GM23248 (cell line): ENCODE results near the gene EEF2K. TPM values are rescaled to one million over a fixed set of nuclear protein-coding genes. Genes with fewer than 3 reads are reported as not detected.

ENCODE experiments used
- DNase-seq: peaks from one replicate; pipeline ENCODE4 v3.0.0-alpha.2; 2015
- H2AFZ ChIP-seq: fragments of 200-600 bp; sonication (generic); 2 replicates; pipeline ENCODE4 v1.6.1; 2016; ENCODE audit warnings: antibody characterized with exemption
- H3F3A ChIP-seq: fragments of 200-600 bp; sonication (generic); 2 replicates; pipeline ENCODE4 v1.6.1; 2016; ENCODE audit warnings: mild to moderate bottlenecking, antibody characterized with exemption, mixed run types; ENCODE audit not compliant: insufficient read depth
- H3K27ac ChIP-seq: fragments of 200-600 bp; sonication (generic); 2 replicates; pipeline ENCODE4 v1.5.1; 2016; ENCODE audit warnings: mild to moderate bottlenecking
- H3K27me3 ChIP-seq: fragments of 200-600 bp; sonication (generic); replicated peaks from 2 replicates; pipeline ENCODE4 v1.6.1; 2016; ENCODE audit warnings: mild to moderate bottlenecking; ENCODE audit not compliant: insufficient read depth
- H3K36me3 ChIP-seq: fragments of 200-600 bp; sonication (generic); 2 replicates; pipeline ENCODE4 v1.6.1; 2016; ENCODE audit warnings: low read depth, mild to moderate bottlenecking
- H3K4me1 ChIP-seq: fragments of 200-600 bp; sonication (generic); 2 replicates; pipeline ENCODE4 v1.6.1; 2016; ENCODE audit warnings: mild to moderate bottlenecking; ENCODE audit not compliant: insufficient read depth
- H3K4me2 ChIP-seq: fragments of 200-600 bp; sonication (generic); one replicate; pipeline ENCODE4 v1.6.1; 2016; ENCODE audit warnings: mild to moderate bottlenecking; ENCODE audit not compliant: unreplicated experiment
- H3K4me3 ChIP-seq: fragments of 200-600 bp; sonication (generic); 2 replicates; pipeline ENCODE4 v1.5.1; 2016; ENCODE audit warnings: mild to moderate bottlenecking
- H3K79me2 ChIP-seq: fragments of 200-600 bp; sonication (generic); 2 replicates; pipeline ENCODE4 v1.6.1; 2016; ENCODE audit warnings: mild to moderate bottlenecking; ENCODE audit not compliant: insufficient read depth
- H3K9ac ChIP-seq: fragments of 200-600 bp; sonication (generic); 2 replicates; pipeline ENCODE4 v1.6.1; 2016; ENCODE audit warnings: mild to moderate bottlenecking
- H3K9me2 ChIP-seq: fragments of 200-600 bp; sonication (generic); 2 replicates; pipeline ENCODE4 v1.6.1; 2016; ENCODE audit warnings: mixed run types, mild to moderate bottlenecking, moderate library complexity; ENCODE audit not compliant: insufficient read depth
- H3K9me3 ChIP-seq: fragments of 200-600 bp; sonication (generic); one replicate; pipeline ENCODE4 v1.6.1; 2017; ENCODE audit warnings: low read depth
- H4K20me1 ChIP-seq: fragments of 200-600 bp; sonication (generic); 2 replicates; pipeline ENCODE4 v1.6.0; 2016; ENCODE audit not compliant: insufficient read depth
- EZH2 ChIP-seq: fragments of 200-600 bp; sonication (generic); IDR thresholded peaks from 2 replicates; pipeline ENCODE4 v1.6.1; 2018; ENCODE audit warnings: antibody characterized with exemption, mild to moderate bottlenecking; ENCODE audit not compliant: insufficient read depth, poor library complexity, severe bottlenecking
- EZH2phosphoT487 ChIP-seq: fragments of 200-600 bp; sonication (generic); IDR thresholded peaks from 2 replicates; pipeline ENCODE4 v1.6.1; 2018; ENCODE audit warnings: antibody characterized with exemption, moderate library complexity, mild to moderate bottlenecking, low read depth; ENCODE audit not compliant: insufficient read depth
- WGBS, 2 experiments: methylation state at CpG; one replicate each; pipeline ENCODE4 v1.1.6; 2015 to 2017; ENCODE audit warnings: low lambda C conversion rate in 2 of 2, low coverage in 1 of 2; ENCODE audit errors: missing lambda C conversion rate in 2 of 2; 5-methylcytosine and 5-hydroxymethylcytosine counted together
- in situ Hi-C: fragments of 300-500 bp; cut with MboI; formaldehyde crosslinking; loops from 2 replicates; pipeline ENCODE4 v1.15.0; 2020
- polyA plus RNA-seq: library from polyadenylated mRNA; unstranded; fragments of >200 nt; fragmentation: Nextera tagmentation; extraction: Ambion mirVana; gene quantifications from 2 replicates; pipeline ENCODE4 v1.2.1, GENCODE V29; 2016
- total RNA-seq: library from RNA; depleted of rRNA; stranded (reverse); fragments of >200 nt; shearing (Covaris generic); gene quantifications from 2 replicates; pipeline ENCODE4 v1.2.3, GENCODE V29; 2014

EEF2K gene
- total and polyA plus RNA-seq, 2 experiments from 2014 or later, result 8.7 to 16.6 TPM

GRCh38 chr16:22220069-22220440 is 14.0 kb downstream of the EEF2K start:
- peaks cover under 1% of the 10 kb centered on the region; the same call in 1 of the 2 replicates for H4K20me1 ChIP-seq
- H3K27me3 ChIP-seq, result no peaks in the 10 kb centered on the region
- peaks cover 99% of the 10 kb centered on the region for H3K79me2 ChIP-seq
- in situ Hi-C loops, result no loop called here
- no peak for DNase-seq
- H2AFZ ChIP-seq, result no peak overlapping the region
- no peak overlapping the region for H3K9ac ChIP-seq
- TF ChIP-seq EZH2 (no peak), EZH2phosphoT487 (no peak)
- H3K4me3 ChIP-seq, result no peak overlapping the region
- H3K9me2 ChIP-seq, result no peaks in the 10 kb centered on the region
- no peaks in the 10 kb centered on the region for H3K9me3 ChIP-seq
- H3K27ac ChIP-seq, result no peak overlapping the region
- WGBS, 2 experiments, result 40 to 44% methylated on average over 11 of the region's 11 CpGs
- H3K4me1 ChIP-seq, result no peaks in the 10 kb centered on the region
- 0 out of 2 replicates have a peak, but pooled peaks cover 4% of the 10 kb centered on the region for H3K36me3 ChIP-seq
- no peak overlapping the region for H3K4me2 ChIP-seq
- no peaks in the 10 kb centered on the region for H3F3A ChIP-seq

DNA sequence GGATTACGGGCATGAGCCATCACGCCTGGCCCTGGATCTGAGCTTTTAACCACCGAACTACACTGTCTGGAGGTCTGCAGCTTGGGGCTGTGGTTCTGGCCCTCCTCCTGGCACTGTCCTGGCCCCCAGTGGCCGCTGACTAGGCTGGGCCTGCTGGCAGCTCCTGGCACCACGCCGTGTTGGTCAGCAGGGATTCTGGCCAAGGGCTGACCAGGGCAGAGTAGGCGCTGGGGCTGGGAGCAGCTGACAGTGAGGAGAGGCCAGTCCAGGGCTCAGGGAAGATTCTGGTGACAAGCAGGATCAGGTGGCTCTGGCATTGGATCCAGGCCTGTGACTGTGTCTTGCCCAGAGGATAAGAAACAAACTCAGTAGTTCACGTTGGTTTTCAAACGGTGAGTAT is 14.6 kb downstream of the EEF2K start:
- WGBS, 2 experiments, result 71% methylated on average over 9 of the region's 9 CpGs
- Histone ChIP-seq H3K9me2 (no peaks in the 10 kb centered on the region), H3F3A (no peaks in the 10 kb centered on the region), H3K79me2 (peaks cover 98% of the 10 kb centered on the region), H3K4me1 (no peaks in the 10 kb centered on the region), H2AFZ (no peak overlapping the region), H4K20me1 (no peaks in the 10 kb centered on the region), H3K4me3 (no peak overlapping the region), H3K27ac (no peak overlapping the region), H3K4me2 (no peak overlapping the region), H3K36me3 (0 out of 2 replicates have a peak, but pooled peaks cover 4% of the 10 kb centered on the region), H3K9ac (no peak overlapping the region), H3K9me3 (no peaks in the 10 kb centered on the region), H3K27me3 (no peaks in the 10 kb centered on the region)
- in situ Hi-C loops, result no loop called here
- DNase-seq, result peak; percentile 16
- TF ChIP-seq EZH2phosphoT487 (no peak), EZH2 (no peak)

- Histone ChIP-seq H3F3A (no peaks in the 10 kb centered on the region), H3K4me3 (no peak overlapping the region), H3K36me3 (peaks cover 4% of the 10 kb centered on the region; the same call in 1 of the 2 replicates), H3K9me3 (no peaks in the 10 kb centered on the region), H3K9ac (no peak overlapping the region), H4K20me1 (no peaks in the 10 kb centered on the region), H2AFZ (no peak overlapping the region), H3K4me2 (no peak overlapping the region), H3K9me2 (no peaks in the 10 kb centered on the region), H3K79me2 (peaks cover 96% of the 10 kb centered on the region), H3K27ac (no peak overlapping the region), H3K4me1 (no peaks in the 10 kb centered on the region), H3K27me3 (no peaks in the 10 kb centered on the region)
- no peak for TF ChIP-seq EZH2phosphoT487
- no peak for TF ChIP-seq EZH2
- WGBS, 2 experiments, result 97 to 98% methylated on average over 2 of the region's 2 CpGs
- in situ Hi-C loops, result no loop called here
- no peak for DNase-seq
These were observed 15.9 kb downstream of the EEF2K start for GRCh38 chr16:22222006-22222405.

- in situ Hi-C loops, result no loop called here
- H3K4me3 ChIP-seq, result no peak overlapping the region
- no peak overlapping the region for H2AFZ ChIP-seq
- peaks cover 11% of the 10 kb centered on the region; the same call in 1 of the 2 replicates for H3K36me3 ChIP-seq
- TF ChIP-seq EZH2phosphoT487 (no peak), EZH2 (no peak)
- no peak overlapping the region for H3K9ac ChIP-seq
- H3K4me2 ChIP-seq, result no peak overlapping the region
- no peak for DNase-seq
- H3K9me3 ChIP-seq, result no peaks in the 10 kb centered on the region
- H4K20me1 ChIP-seq, result no peaks in the 10 kb centered on the region
- H3K9me2 ChIP-seq, result no peaks in the 10 kb centered on the region
- H3K27ac ChIP-seq, result no peak overlapping the region
- H3K79me2 ChIP-seq, result peaks cover 87% of the 10 kb centered on the region
- H3K27me3 ChIP-seq, result no peaks in the 10 kb centered on the region
- no peaks in the 10 kb centered on the region for H3K4me1 ChIP-seq
- H3F3A ChIP-seq, result no peaks in the 10 kb centered on the region
- 95 to 100% methylated on average over 1 of the region's 1 CpG for WGBS, 2 experiments
These were observed 16.9 kb downstream of the EEF2K start for GRCh38 chr16:22222998-22223397.

DNA sequence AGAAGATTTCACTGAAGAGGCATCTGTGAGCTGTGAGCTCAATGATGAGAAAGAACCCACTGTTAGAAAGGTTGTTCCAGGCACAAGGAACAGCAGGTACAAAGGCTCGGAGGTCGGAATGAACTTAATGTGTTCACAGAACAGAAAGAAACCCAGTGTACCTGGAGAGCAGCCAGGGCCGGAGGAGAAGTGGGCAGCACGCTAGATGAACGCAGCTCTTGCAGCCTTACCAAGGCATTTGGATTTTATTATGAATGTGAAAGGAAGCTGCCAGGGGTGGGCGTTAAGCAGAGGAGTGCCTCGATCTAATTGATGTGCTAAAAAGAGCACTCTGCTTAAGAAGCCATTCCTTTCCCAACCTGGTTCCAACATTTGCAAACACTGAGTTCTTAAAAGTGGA is 19.0 kb downstream of the EEF2K start:
- Histone ChIP-seq H3K79me2 (peaks cover 66% of the 10 kb centered on the region), H2AFZ (no peak overlapping the region), H3K4me1 (no peaks in the 10 kb centered on the region), H4K20me1 (no peaks in the 10 kb centered on the region), H3F3A (no peaks in the 10 kb centered on the region), H3K4me3 (no peak overlapping the region), H3K9me3 (no peaks in the 10 kb centered on the region), H3K27ac (no peak overlapping the region), H3K9me2 (no peaks in the 10 kb centered on the region), H3K9ac (no peak overlapping the region), H3K27me3 (no peaks in the 10 kb centered on the region), H3K4me2 (no peak overlapping the region), H3K36me3 (peaks cover 14% of the 10 kb centered on the region; the same call in 1 of the 2 replicates)
- DNase-seq, result peak; percentile 24
- TF ChIP-seq EZH2phosphoT487, result no peak
- in situ Hi-C loops, result no loop called here
- WGBS, 2 experiments, result 25 to 27% methylated on average over 7 of the region's 7 CpGs
